ENCODE data around the gene RAP2A. TPM values are rescaled to one million over a fixed set of nuclear protein-coding genes. Genes with fewer than 3 reads are reported as not detected.

The RAP2A gene
- total RNA-seq, 1 experiment from 2014 or later, result 32.1 TPM

GRCh38 chr13:97385146-97385545 is 48.8 kb upstream of the RAP2A start:
- Histone ChIP-seq H3K79me1 (ENCODE audit: insufficient read depth, low read depth, low read length, poor library complexity, severe bottlenecking) (no peaks in the 10 kb centered on the region), H2AK5ac (ENCODE audit: insufficient read length, low read length) (no peak overlapping the region), H3K18ac (ENCODE audit: insufficient read length, low read depth, low read length) (no peak overlapping the region), H4K8ac (replicated peaks; ENCODE audit: insufficient read length, low read depth, low read length) (no peak overlapping the region), H3K23me2 (ENCODE audit: insufficient read length, low read depth, low read length, poor library complexity, severe bottlenecking) (no peaks in the 10 kb centered on the region), H2BK12ac (ENCODE audit: insufficient read length, low read depth, low read length) (no peak overlapping the region), H2AFZ (ENCODE audit: low read length) (no peak overlapping the region), H2BK5ac (ENCODE audit: insufficient read length, low read length) (no peak overlapping the region), H2BK15ac (ENCODE audit: low read depth, low read length) (no peak overlapping the region), H3K23ac (ENCODE audit: insufficient read length, low read depth, low read length) (no peak overlapping the region), H3K56ac (ENCODE audit: insufficient read length, low read depth, low read length) (no peak overlapping the region), H4K91ac (ENCODE audit: insufficient read length, low read depth, low read length) (no peak overlapping the region), H2BK20ac (ENCODE audit: low read depth, low read length, poor library complexity, severe bottlenecking) (no peak overlapping the region), H3K27ac (ENCODE audit: insufficient read length, low read depth, low read length) (no peak overlapping the region), H3K9me3 (ENCODE audit: control insufficient read depth, low read depth, low read length) (no peaks in the 10 kb centered on the region), H2BK120ac (ENCODE audit: low read depth, low read length, poor library complexity, severe bottlenecking) (no peak overlapping the region), H3K9ac (ENCODE audit: extremely low read depth, insufficient read length, low read length) (no peak overlapping the region), H3K14ac (ENCODE audit: insufficient read depth, low read length) (no peak overlapping the region), H4K5ac (ENCODE audit: insufficient read length, low read depth, low read length) (no peak overlapping the region), H4K20me1 (ENCODE audit: control insufficient read depth, insufficient read depth, insufficient read length) (no peaks in the 10 kb centered on the region), H3K4me2 (ENCODE audit: insufficient read depth, insufficient read length, low read length) (no peak overlapping the region), H3K27me3 (ENCODE audit: insufficient read depth, low read length) (no peaks in the 10 kb centered on the region), H3T11ph (ENCODE audit: low read length) (no peak overlapping the region), H3K4me1 (ENCODE audit: insufficient read depth, low read length) (no peaks in the 10 kb centered on the region), H3K4ac (ENCODE audit: low read depth, low read length) (no peak overlapping the region), H3K79me2 (ENCODE audit: insufficient read depth, low read length) (no peaks in the 10 kb centered on the region)
- no peak overlapping the region for H3K4me3 Mint-ChIP-seq
- H3K27ac Mint-ChIP-seq, result no peak overlapping the region
- no peaks in the 10 kb centered on the region; a peak in 1 of 5 replicates for H3K9me3 Mint-ChIP-seq
- TF ChIP-seq CTCF (conservative IDR thresholded peaks at IDR 0.05), result no peak
- peaks cover 2% of the 10 kb centered on the region; the same call in 1 of the 2 replicates for H3K27me3 Mint-ChIP-seq (ENCODE audit: low read depth)
- no peak for DNase-seq
- H3K4me1 Mint-ChIP-seq, result no peaks in the 10 kb centered on the region
- H3K36me3 Mint-ChIP-seq (ENCODE audit: insufficient read depth in 1 of 3, low read depth in 3 of 3), result no peaks in the 10 kb centered on the region
